Tibial nerve (tissue), 4 donors: ENCODE data around the gene ZBTB17.

Experiments
- EP300 ChIP-seq, 2 donors: sonication (generic); formaldehyde crosslinking; IDR thresholded peaks; one replicate each; pipeline ENCODE4 v1.6.1; 2017; ENCODE audit warnings: antibody characterized with exemption in 2 of 2, mild to moderate bottlenecking in 1 of 2
- POLR2A ChIP-seq, 2 donors: fragments of 450-650 bp; IDR thresholded peaks; one replicate each; pipeline ENCODE4 v1.6.1; 2017; ENCODE audit warnings: antibody characterized with exemption in 2 of 2, mild to moderate bottlenecking in 2 of 2, moderate library complexity in 2 of 2
- TF ChIP-seq, protein P1 (sequence below), 5 experiments: fragments of 200-600 bp in 3 of 5; fragments of 450-650 bp in 2 of 5; sonication (generic) in 3 of 5; IDR thresholded peaks; one replicate each; pipeline ENCODE4 v1.5.1; 2016 to 2019; ENCODE audit warnings: antibody characterized with exemption in 5 of 5, mild to moderate bottlenecking in 3 of 5, moderate library complexity in 2 of 5

DNA sequence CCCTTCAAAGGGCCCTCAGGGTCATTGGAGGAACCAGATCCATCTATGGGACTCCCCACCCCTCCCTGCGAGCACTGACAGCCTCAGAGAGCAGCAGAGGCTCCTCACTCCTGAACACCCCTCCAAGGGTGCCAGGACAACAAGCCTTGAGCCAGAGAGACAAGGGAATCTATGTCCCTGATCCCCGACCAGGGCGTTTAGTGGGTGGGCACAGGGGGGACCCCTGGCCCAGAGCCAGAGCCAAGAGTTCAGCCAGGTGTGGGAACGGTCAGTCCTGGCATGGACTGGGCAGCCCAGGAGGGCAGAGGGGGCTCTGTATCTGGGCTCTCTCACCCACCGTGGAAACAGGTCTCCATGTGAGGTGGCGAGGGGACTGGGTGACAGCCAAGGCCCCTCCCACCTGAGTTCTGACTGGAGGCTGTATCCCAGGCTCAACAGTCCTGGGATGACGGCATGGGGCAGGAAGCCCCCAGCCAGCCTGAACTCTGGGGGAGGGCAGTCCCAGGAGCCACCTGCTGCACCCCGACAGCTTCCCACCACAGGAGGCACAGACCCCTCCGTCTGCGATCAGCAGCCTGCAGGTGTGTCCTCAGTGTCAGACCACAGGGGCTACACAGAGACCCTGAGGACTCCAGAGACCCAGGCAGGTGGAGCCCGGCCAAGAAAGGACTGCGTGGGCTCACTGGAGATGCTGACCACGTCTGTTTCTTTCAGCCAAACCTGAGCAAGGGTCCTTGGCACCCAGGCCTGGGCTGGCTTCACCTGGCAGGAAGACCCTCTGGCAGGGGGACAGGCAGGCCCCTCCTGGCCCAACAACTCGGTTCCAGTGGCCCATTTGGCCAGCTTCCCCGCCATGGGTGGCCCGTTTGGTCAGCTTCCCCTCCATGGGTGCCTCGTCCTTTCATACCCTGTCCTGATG lies 16.9 kb upstream of the ZBTB17 start:
- no peak for TF ChIP-seq POLR2A (IDR thresholded peaks at IDR 0.05)
- no peak for TF ChIP-seq EP300 (IDR thresholded peaks at IDR 0.05)
- TF ChIP-seq, protein P1, sequence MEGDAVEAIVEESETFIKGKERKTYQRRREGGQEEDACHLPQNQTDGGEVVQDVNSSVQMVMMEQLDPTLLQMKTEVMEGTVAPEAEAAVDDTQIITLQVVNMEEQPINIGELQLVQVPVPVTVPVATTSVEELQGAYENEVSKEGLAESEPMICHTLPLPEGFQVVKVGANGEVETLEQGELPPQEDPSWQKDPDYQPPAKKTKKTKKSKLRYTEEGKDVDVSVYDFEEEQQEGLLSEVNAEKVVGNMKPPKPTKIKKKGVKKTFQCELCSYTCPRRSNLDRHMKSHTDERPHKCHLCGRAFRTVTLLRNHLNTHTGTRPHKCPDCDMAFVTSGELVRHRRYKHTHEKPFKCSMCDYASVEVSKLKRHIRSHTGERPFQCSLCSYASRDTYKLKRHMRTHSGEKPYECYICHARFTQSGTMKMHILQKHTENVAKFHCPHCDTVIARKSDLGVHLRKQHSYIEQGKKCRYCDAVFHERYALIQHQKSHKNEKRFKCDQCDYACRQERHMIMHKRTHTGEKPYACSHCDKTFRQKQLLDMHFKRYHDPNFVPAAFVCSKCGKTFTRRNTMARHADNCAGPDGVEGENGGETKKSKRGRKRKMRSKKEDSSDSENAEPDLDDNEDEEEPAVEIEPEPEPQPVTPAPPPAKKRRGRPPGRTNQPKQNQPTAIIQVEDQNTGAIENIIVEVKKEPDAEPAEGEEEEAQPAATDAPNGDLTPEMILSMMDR (IDR thresholded peaks at IDR 0.05), result no peak
